Osteoblast (primary cell): ENCODE data around the gene ANKRD13B. TPM values are rescaled to one million over a fixed set of nuclear protein-coding genes. Genes with fewer than 3 reads are reported as not detected.

Source experiments
- DNase-seq: peaks from one replicate; pipeline ENCODE4 v3.0.0; 2011; ENCODE audit warnings: low spot score, mixed read lengths; ENCODE audit not compliant: insufficient read length; ENCODE audit errors: missing footprints
- H2AFZ ChIP-seq: 2 replicates; pipeline ENCODE4 v1.6.0; 2011; ENCODE audit warnings: mild to moderate bottlenecking, low read length
- H3K27ac ChIP-seq: 2 replicates; pipeline ENCODE4 v1.5.1; 2011; ENCODE audit warnings: mild to moderate bottlenecking, low read depth, low read length, moderate library complexity
- H3K27me3 ChIP-seq: 2 replicates; pipeline ENCODE4 v1.6.0; 2012; ENCODE audit warnings: mild to moderate bottlenecking, control low read depth, inconsistent platforms, low read length, moderate library complexity; ENCODE audit not compliant: insufficient read depth
- H3K36me3 ChIP-seq: 2 replicates; pipeline ENCODE4 v1.5.1; 2011; ENCODE audit warnings: mild to moderate bottlenecking, low read length, control low read depth, moderate library complexity; ENCODE audit not compliant: insufficient read depth
- H3K4me1 ChIP-seq: 2 replicates; pipeline ENCODE4 v1.5.1; 2011; ENCODE audit warnings: mild to moderate bottlenecking, low read length, control low read depth, moderate library complexity; ENCODE audit not compliant: insufficient read depth
- H3K4me2 ChIP-seq: 2 replicates; pipeline ENCODE4 v1.6.0; 2011; ENCODE audit warnings: mild to moderate bottlenecking, low read length; ENCODE audit not compliant: insufficient read depth
- H3K4me3 ChIP-seq: fragments of 200-600 bp; sonication (generic); 3 replicates; pipeline ENCODE4 v1.5.1; 2012; ENCODE audit warnings: mild to moderate bottlenecking, low read length, inconsistent platforms; ENCODE audit not compliant: insufficient read depth
- H3K79me2 ChIP-seq: 2 replicates; pipeline ENCODE4 v1.6.0; 2012; ENCODE audit warnings: mild to moderate bottlenecking, low read length, control low read depth, inconsistent platforms; ENCODE audit not compliant: insufficient read depth
- H3K9me3 ChIP-seq: 2 replicates; pipeline ENCODE4 v1.5.1; 2011; ENCODE audit warnings: low read depth, low read length, control low read depth
- H4K20me1 ChIP-seq: 2 replicates; pipeline ENCODE4 v1.6.0; 2012; ENCODE audit warnings: mild to moderate bottlenecking, low read length, control low read depth; ENCODE audit not compliant: insufficient read depth
- CTCF ChIP-seq: IDR thresholded peaks from 2 replicates; pipeline ENCODE4 v1.5.1; 2011; ENCODE audit warnings: mild to moderate bottlenecking, low read depth, low read length, moderate library complexity; ENCODE audit errors: extremely low read depth
- total RNA-seq: library from RNA; depleted of rRNA; stranded (reverse); fragments of >200 nt; gene quantifications from 2 replicates; pipeline ENCODE4 v1.2.3, GENCODE V29; 2012

ANKRD13B gene
- total RNA-seq, 1 donor, result 18.5 TPM

GRCh38 chr17:29585080-29585751 is 7.7 kb upstream of the ANKRD13B start:
- no peak overlapping the region for H2AFZ ChIP-seq
- peak; percentile 88 for DNase-seq
- H3K36me3 ChIP-seq, result peaks cover 13% of the 10 kb centered on the region
- peak; percentile 31 for TF ChIP-seq CTCF
- no peak overlapping the region for H3K4me3 ChIP-seq
- H3K27ac ChIP-seq, result no peak overlapping the region
- H4K20me1 ChIP-seq, result peaks cover 62% of the 10 kb centered on the region
- H3K27me3 ChIP-seq, result no peaks in the 10 kb centered on the region
- no peak overlapping the region for H3K4me2 ChIP-seq
- peaks cover 80% of the 10 kb centered on the region for H3K79me2 ChIP-seq
- peaks cover 19% of the 10 kb centered on the region for H3K4me1 ChIP-seq
- H3K9me3 ChIP-seq, result no peaks in the 10 kb centered on the region

DNA sequence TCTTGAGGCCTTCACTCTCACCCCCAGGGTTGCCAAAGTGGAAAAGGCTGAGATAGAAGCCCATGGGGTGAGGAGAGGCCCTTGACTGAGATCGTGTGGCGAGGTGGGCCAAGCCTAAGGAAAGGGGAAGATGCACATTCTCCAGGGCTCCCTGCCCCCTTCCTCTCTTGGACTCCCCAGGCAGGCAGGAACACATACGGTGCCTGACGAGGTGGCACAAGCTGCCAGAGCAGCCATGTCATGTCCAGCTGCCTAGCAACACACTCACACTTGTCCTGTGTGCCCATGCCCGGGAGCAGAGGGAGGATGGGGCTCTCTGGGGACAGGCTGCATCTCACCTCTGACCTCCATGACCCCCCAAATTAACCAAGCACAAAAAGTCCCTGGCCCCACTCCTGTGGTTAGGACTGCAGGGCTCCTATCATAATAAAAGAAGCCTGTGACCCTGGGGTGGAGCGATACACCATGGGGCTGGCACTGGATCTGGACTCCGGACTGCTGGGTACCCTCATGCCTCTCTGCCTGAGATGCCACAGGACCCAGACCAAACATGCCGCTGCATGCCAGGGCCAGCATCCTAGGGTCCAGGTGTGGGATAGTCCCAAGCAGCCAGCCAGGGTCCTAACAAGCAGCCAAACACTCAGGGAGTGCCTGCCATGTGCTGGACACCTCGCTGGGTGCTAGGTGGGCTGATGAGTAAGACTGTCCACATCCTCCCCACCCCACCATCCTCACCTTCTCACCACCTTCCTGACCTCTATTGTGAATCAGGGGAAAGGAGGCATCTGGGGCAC is 6.1 kb upstream of the ANKRD13B start:
- DNase-seq, result no peak
- no peak overlapping the region for H2AFZ ChIP-seq
- H3K27ac ChIP-seq, result no peak overlapping the region
- H3K36me3 ChIP-seq, result peaks cover 8% of the 10 kb centered on the region
- TF ChIP-seq CTCF, result no peak
- H3K4me1 ChIP-seq, result peaks cover 36% of the 10 kb centered on the region
- peak overlapping the region; percentile 95 for H3K4me2 ChIP-seq
- peaks cover 71% of the 10 kb centered on the region for H3K79me2 ChIP-seq
- no peaks in the 10 kb centered on the region for H3K9me3 ChIP-seq
- no peak overlapping the region for H3K4me3 ChIP-seq
- H3K27me3 ChIP-seq, result no peaks in the 10 kb centered on the region
- H4K20me1 ChIP-seq, result peaks cover 62% of the 10 kb centered on the region

GRCh38 chr17:29587591-29587990 is 5.3 kb upstream of the ANKRD13B start:
- H3K9me3 ChIP-seq, result no peaks in the 10 kb centered on the region
- peaks cover 1% of the 10 kb centered on the region for H3K36me3 ChIP-seq
- no peak for DNase-seq
- H4K20me1 ChIP-seq, result peaks cover 66% of the 10 kb centered on the region
- H3K4me1 ChIP-seq, result peaks cover 43% of the 10 kb centered on the region
- peaks cover 64% of the 10 kb centered on the region for H3K79me2 ChIP-seq
- no peak for TF ChIP-seq CTCF
- H3K4me3 ChIP-seq, result peak overlapping the region; percentile 91
- peak overlapping the region; percentile 95 for H3K4me2 ChIP-seq
- H3K27ac ChIP-seq, result no peak overlapping the region
- no peaks in the 10 kb centered on the region for H3K27me3 ChIP-seq
- H2AFZ ChIP-seq, result no peak overlapping the region

DNA sequence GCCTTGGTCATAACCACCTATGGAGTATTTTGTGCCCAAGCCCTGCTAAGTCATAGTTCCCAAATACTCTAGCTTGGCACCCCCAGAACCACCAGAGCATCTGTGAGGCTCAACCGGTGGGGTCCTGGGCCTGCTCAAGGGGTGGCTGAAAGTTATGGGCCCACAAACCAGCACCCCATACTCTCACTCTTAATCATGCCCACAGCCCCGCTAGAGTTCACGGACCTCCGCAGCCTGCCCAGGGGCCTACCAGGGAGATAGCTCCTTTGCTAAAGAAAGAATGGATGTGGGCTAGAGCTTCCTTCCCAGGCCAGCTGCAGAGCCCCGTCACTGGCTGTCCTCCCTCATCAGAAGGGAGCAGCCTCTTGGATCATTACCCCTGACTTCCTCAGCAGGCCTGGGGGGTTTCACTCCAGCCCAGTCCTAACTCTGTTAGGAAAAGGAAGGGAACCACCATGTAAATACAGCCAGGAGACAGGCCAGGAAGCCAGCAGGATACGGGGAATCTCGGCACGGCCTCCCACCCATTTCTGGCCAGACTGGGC is 4.8 kb upstream of the ANKRD13B start:
- Histone ChIP-seq H3K79me2 (peaks cover 59% of the 10 kb centered on the region), H3K4me3 (peak overlapping the region; percentile 91), H3K27ac (peak overlapping the region; percentile 61), H3K4me2 (peak overlapping the region; percentile 95), H3K4me1 (peaks cover 46% of the 10 kb centered on the region), H4K20me1 (peaks cover 61% of the 10 kb centered on the region), H2AFZ (peak overlapping the region; percentile 62), H3K27me3 (no peaks in the 10 kb centered on the region), H3K9me3 (no peaks in the 10 kb centered on the region), H3K36me3 (no peaks in the 10 kb centered on the region)
- TF ChIP-seq CTCF, result no peak
- no peak for DNase-seq
